Jurkat, Clone E6-1 (cell line): ENCODE measurements around the gene CACNA1B. TPM values are rescaled to one million over a fixed set of nuclear protein-coding genes. Genes with fewer than 3 reads are reported as not detected.
"Not testable (repeated sequence)": the region's sequence is repeated elsewhere in the genome, so short reads cannot be mapped to it uniquely, and the experiment has no call there.

ENCODE experiments used
- DNase-seq: peaks from one replicate; pipeline ENCODE4 v3.0.0-alpha.2; 2011; ENCODE audit warnings: low read depth, low spot score
- H3K4me3 ChIP-seq: 2 replicates; pipeline ENCODE4 v1.5.1; 2011; ENCODE audit warnings: mild to moderate bottlenecking, low read length, control low read depth, moderate library complexity
- polyA plus RNA-seq: library from polyadenylated mRNA; unstranded; fragments of >200 nt; gene quantifications from one replicate; pipeline ENCODE4 v1.2.1, GENCODE V29; 2012; ENCODE audit warnings: missing spikeins; ENCODE audit not compliant: insufficient read length, insufficient read depth

The CACNA1B gene
- not detected for polyA plus RNA-seq

- not testable (repeated sequence) for H3K4me3 ChIP-seq, DNase-seq
Measured at GRCh38 chr9:137877506-137878122, at the start of gene CACNA1B. Gene CACNA1B, plus strand, starts transcription at chr9:137877782. Its CDS starts 152 bp downstream, at chr9:137877934.

DNA sequence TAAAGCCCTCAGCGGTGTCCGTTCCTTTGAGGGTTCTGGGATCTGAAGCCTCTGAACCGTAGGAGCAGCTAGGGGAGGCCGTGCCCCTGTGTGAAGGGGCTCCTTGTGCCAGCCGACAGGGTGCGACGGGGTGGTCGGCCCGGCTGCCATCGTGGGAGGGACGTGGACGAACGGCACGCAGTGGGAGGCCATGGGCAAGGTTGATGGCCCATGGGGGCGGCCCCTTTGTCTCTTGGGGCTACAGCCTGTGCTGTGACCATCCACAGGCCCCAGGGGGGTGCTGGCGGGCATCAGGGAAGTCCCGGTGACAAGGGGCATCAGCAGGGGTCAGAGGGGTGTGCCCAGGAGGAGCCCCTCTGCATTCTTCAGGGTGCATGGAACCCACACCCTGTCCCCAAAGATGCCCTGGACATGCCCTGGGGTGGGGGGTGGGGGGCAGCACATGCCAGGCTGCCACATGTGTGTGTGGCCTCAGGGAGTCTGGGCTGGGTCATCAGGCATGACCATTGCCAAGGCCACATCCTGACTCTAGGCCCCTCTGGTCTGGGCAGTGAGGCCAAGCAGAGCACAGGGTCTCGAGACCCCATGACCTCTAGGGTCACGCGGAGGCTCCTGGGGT lies 49.6 kb upstream of the CACNA1B start:
- DNase-seq = no peak
- H3K4me3 ChIP-seq = no peak overlapping the region

GRCh38 chr9:137828527-137829259 lies 48.9 kb upstream of the CACNA1B start:
- H3K4me3 ChIP-seq = no peak overlapping the region
- DNase-seq = peak; percentile 20

DNA sequence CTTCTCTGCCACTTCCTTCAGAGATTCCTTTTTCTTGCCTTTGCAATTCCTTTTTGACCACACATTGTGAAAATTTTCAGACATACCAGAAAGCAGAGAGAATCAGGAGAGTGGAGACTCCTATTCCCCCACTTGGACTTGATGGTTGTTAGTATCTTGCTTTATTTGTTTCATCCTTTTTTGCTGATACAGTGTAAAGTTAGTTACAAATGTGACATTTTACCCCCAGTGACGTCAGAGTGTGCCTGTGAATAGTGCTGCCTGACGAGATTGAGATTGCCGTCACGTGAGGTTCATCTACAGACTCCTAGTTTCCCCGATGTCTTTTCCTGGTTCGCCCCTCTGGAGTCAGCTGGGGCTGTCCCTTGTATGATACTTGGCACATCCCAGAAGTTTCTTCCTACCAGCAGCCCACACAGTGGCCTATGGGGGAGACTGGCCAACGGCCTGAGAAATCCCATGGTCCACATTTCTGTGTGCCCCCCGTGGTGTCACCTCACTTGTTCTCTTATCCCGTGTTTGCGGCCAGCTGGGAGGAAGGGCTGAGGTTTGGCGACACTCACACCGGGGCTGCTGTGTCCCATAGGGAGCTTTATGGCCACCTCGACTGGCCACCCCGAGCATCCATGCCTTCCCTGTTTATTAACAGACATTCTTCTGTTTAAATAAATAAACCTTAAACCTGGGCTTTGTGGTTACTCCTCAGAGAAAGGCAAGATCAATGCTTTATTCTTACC lies 48.2 kb upstream of the CACNA1B start:
- no peak overlapping the region for H3K4me3 ChIP-seq
- no peak for DNase-seq

DNA sequence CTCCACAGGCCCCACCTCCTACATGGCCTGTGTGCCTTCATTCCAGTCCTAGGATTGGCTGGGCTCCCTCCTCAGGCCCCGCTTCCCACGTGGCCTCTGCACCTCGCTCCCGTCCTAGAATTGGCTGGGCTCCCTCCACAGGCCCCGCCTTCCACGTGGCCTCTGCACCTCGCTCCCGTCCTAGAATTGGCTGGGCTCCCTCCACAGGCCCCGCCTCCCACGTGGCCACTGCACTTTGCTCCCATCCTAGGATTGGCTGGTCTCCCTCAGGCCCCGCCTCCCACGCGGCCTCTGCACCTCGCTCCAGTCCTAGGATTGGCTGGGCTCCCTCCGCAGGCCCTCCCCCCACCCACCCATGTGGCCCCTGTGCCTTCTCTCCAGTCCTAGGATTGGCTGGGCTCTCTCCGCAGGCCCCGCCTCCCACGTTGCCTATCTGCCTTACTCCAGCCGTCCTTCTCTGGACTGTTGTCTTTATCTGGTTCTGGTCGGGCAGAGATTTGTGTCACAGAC lies 45.3 kb upstream of the CACNA1B start:
- DNase-seq = no peak
- no peak overlapping the region for H3K4me3 ChIP-seq

- no peak for DNase-seq
- no peak overlapping the region for H3K4me3 ChIP-seq
Measured at GRCh38 chr9:137832830-137833590, 44.6 kb upstream of the CACNA1B start.

- no peak for DNase-seq
- H3K4me3 ChIP-seq = no peak overlapping the region
Measured at GRCh38 chr9:137833721-137834613, 43.6 kb upstream of the CACNA1B start.

GRCh38 chr9:137834846-137835546 lies 42.6 kb upstream of the CACNA1B start:
- H3K4me3 ChIP-seq = no peak overlapping the region
- DNase-seq = no peak

GRCh38 chr9:137836151-137836830 lies 41.3 kb upstream of the CACNA1B start:
- H3K4me3 ChIP-seq = no peak overlapping the region
- DNase-seq = no peak

DNA sequence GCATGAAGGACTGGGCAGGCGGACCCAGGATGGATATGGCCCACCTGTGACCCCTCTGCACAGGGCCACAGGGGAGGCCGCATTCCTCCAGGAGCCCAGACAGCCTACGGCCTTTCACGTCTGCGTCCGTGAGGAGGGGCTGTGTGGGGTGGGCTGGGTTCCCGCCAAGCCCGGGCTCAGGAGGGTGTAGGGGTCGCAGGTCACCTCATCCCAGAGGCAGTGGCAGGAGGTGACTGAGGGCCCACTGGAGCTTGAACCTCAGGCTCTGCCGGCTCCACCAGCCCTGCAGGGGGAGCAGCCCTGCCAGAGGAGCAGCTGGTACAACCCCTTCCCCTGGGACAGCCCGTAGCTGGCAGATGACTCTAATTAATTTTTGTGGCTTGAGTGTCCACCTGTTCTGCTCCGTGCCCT lies 40.7 kb upstream of the CACNA1B start:
- no peak for DNase-seq
- no peak overlapping the region for H3K4me3 ChIP-seq

DNA sequence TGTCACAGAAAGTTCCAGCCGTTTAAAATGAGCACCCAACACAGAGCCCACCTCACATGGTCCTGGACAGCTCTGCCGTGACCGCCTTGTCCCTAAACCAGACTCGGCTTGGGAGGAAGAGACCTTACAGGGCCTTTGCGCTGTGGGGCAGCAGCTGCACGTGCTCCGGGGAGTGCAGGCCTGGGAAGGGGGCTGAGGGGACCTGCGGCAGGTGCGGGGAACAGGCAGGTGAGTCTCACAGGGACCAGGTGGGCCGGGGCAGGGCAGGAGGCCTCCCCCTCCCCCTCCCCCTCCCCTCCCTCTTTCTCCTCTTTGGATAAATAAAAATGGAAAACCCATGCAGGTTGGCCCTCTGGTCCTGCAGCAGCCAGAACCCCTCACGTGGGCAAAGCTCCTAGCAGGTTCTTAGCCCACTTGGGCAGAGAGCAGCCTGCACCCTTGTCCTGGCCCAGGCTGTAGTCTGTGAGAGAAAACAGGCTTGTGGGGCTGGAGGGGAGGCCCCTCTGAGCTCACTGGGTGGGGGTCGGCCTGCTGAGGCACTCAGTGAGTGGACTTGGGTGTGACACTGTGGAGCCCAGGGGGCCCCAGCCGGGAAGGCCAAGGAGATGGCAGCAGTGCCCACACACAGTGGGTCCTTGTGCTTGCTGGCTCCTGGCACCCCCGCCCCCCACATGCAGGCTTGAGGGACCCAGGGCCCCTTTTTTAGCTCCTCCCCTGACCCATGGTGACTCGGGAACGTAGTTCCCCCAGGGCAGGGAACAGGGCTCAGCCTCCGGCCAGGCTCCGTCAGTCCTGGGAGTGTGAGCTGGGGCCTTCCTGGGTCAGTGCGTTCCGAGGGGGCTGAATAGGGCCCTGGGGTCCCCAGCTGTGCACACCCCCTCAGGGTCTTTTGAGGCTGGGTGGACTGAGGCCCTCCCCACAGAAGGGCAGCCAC lies 40.0 kb upstream of the CACNA1B start:
- DNase-seq = no peak
- H3K4me3 ChIP-seq = no peak overlapping the region

DNA sequence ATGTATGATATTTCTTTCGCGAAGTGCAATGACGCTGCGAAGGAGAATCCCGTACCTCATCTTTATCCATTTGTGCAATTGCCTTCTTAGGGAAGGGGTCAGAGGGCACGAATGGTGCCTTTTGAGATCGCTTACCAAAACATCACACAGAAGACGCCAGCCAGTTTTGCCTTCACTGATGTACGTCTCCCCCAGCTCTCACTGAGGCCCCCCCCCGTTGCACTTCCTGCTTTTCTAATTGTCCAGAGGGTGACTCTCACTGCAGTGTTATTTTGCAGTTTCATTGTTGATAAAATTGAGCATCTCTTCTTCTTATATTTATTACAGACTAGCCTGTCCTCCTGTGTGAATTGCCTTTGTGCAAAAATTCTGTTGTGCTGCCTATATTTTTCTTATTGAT lies 39.0 kb upstream of the CACNA1B start:
- DNase-seq = no peak
- H3K4me3 ChIP-seq = no peak overlapping the region

DNA sequence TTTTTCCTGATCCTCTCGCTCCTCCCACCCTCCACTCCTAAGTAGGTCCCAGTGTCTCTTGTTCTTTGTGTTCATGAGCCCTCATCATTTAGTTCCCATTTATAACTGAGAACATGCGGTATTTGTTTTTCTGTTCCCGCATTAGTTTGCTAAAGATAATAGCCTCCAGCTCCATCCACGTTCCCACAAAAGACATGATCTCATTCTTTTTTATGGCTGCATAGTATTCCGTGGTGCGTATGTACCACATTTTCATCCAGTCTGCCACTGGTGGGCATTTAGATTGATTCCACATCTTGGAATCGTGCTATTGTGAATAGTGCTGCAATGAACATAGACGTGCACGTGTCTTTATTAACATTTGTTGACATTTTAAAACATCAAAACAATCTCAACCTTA lies 34.2 kb upstream of the CACNA1B start:
- DNase-seq = no peak
- no peak overlapping the region for H3K4me3 ChIP-seq

DNA sequence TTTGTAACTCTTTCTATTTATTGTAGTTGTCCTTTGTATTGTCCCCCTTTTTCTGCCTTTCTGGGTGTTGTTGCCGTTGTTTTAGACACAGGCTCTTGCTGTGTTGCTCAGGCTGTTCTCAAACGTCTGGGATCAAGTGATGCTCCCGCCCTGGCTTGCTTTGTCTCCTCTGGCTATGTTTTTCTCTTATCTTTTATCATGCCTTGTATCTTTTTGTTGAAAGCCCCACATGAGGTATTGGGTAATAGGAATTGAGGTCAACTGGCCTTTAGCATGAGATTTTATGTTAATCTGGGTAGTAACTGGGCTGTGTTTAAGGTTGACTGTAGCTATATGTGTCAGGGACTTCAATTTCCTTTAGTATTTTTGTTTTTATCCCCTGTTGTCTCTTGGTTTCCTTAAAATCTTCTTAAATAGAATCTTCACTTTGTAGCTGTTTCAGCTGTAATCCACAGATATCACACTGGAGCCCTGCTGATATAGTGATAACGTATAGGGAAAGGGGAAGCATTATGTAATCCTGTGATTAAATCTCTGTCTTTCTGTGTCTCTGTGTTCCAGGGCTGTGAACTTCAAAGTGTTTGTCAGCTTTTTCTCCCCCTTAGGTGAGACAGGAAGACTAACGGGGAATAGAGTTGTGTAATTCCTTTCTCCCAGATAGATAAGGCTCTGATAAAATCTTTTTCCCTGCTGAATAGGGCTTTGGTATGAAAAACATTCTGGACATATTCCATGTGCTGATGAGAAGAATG lies 25.9 kb upstream of the CACNA1B start:
- DNase-seq = no peak
- H3K4me3 ChIP-seq = no peak overlapping the region

DNA sequence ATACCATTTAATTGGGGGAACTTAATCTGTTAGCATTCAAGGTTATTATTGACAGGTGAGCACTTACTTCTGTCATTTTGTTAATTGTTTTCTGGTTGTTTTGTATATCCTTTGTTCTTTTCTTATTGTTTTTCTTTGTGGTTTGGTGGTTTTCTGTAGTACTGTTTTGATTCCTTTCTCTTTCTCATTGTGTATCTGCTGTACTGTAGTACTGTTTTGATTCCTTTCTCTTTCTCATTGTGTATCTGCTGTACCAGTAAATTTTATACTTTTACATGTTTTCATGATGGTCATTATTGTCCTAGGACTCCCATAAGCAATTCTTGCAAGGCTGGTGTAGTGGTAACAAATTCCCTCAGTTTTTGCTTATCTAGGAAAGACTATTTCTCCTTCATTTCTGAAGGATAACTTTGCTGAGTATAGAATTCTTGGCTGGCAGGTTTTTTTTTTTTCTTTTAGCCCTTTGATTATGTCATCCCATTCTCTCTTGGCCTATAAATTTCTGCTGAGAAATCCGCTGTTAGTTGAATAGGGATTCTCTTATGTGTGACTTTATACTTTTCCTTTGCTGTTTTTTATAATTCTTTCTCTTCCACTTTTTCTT lies 24.1 kb upstream of the CACNA1B start:
- DNase-seq = no peak

More for the DNA sequence above, 24.1 kb upstream of the CACNA1B start:
- H3K4me3 ChIP-seq = no peak overlapping the region
